K562 (cell line): ENCODE data around the gene ERBB4. TPM values are rescaled to one million over a fixed set of nuclear protein-coding genes. Genes with fewer than 3 reads are reported as not detected.

Experiments used
- ATAC-seq: fragments of 200-7000 bp; cut with Tn5 transposase; 3 replicates; pipeline ENCODE4 v1.9.1; 2020; ENCODE audit warnings: moderate library complexity
- BruUV-seq: library from RNA; stranded (reverse); fragments of 400-500 nt; replicated peaks from 2 replicates; lab custom pipeline; 2021; lab: Mats Ljungman, UMichigan
- CTCF ChIA-PET: fragments of 300-600 bp; formaldehyde crosslinking; extraction: SDS; loops from one replicate; lab custom pipeline; 2021; ENCODE audit warnings: low intra/inter-chr PET ratio; lab: Yijun Ruan, JAX
- POLR2A ChIA-PET: fragments of 300-600, 350-650 bp; sonication (Branson Sonifier 250); formaldehyde crosslinking; extraction: SDS; loops from one replicate; lab custom pipeline; 2021; ENCODE audit warnings: antibody characterized with exemption, inconsistent platforms; lab: Yijun Ruan, JAX
- DNase-seq, 4 experiments: peaks; one replicate each; pipeline versions ENCODE4 v3.0.0 to v3.0.0-alpha.2; 2011 to 2018; ENCODE audit warnings: low spot score in 3 of 4, mixed read lengths in 3 of 4; ENCODE audit errors: extremely low read depth in 1 of 4
- FAIRE-seq: peaks from 2 replicates; lab custom pipeline; 2011; peaks lifted over from hg19 to GRCh38; lab: Jason Lieb, UNC
- H2AFZ ChIP-seq: 2 replicates; pipeline ENCODE4 v1.6.0; 2011; ENCODE audit warnings: low read depth, low read length, control low read depth, inconsistent platforms
- H3K27ac ChIP-seq: fragments of 200-600 bp; 3 replicates; pipeline ENCODE4 v1.8.0; 2011; ENCODE audit warnings: low read depth, mild to moderate bottlenecking, control low read depth, inconsistent platforms, low read length, moderate library complexity, mixed read lengths; ENCODE audit errors: extremely low read depth
- H3K27me3 ChIP-seq, 2 experiments: fragments of 300-600 bp in 1 of 2; 2 replicates in 1 of 2; 3 replicates in 1 of 2; pipeline versions ENCODE4 v1.6.0 to v1.8.0; 2011; ENCODE audit warnings: inconsistent platforms in 2 of 2, low read length in 2 of 2, mild to moderate bottlenecking in 1 of 2, mixed read lengths in 1 of 2, moderate library complexity in 1 of 2; ENCODE audit not compliant: control insufficient read depth in 2 of 2, insufficient read depth in 2 of 2
- H3K36me3 ChIP-seq: fragments of 300-600 bp; 3 replicates; pipeline ENCODE4 v1.8.0; 2011; ENCODE audit warnings: mild to moderate bottlenecking, low read length, inconsistent platforms; ENCODE audit not compliant: control insufficient read depth, insufficient read depth
- H3K4me1 ChIP-seq, 2 experiments: fragments of 200-600 bp in 1 of 2; replicated peaks in 1 of 2; 2 replicates in 1 of 2; 3 replicates in 1 of 2; pipeline versions ENCODE4 v1.5.1 to v1.8.0; 2011; ENCODE audit warnings: inconsistent platforms in 2 of 2, low read length in 2 of 2, mild to moderate bottlenecking in 1 of 2, mixed read lengths in 1 of 2, moderate library complexity in 1 of 2; ENCODE audit not compliant: control insufficient read depth in 2 of 2, insufficient read depth in 2 of 2
- H3K4me2 ChIP-seq: 2 replicates; pipeline ENCODE4 v1.6.1; 2011; ENCODE audit warnings: low read length, control low read depth, inconsistent platforms, mixed read lengths; ENCODE audit not compliant: insufficient read depth
- H3K4me3 ChIP-seq: fragments of 200-600 bp; sonication (generic), shearing (Covaris generic); 2 replicates; pipeline ENCODE4 v1.5.1; 2016; ENCODE audit warnings: control low read depth, inconsistent platforms
- H3K79me2 ChIP-seq: fragments of 200-600 bp; 3 replicates; pipeline ENCODE4 v1.8.0; 2011; ENCODE audit warnings: low read length, inconsistent platforms; ENCODE audit not compliant: control insufficient read depth, insufficient read depth
- H3K9ac ChIP-seq, 2 experiments: 2 replicates each; pipeline versions ENCODE4 v1.6.0 to v1.6.1; 2011; ENCODE audit warnings: low read depth in 2 of 2, low read length in 2 of 2, control low read depth in 1 of 2, inconsistent platforms in 1 of 2, mild to moderate bottlenecking in 1 of 2, mixed read lengths in 1 of 2; ENCODE audit not compliant: insufficient read depth in 1 of 2
- H3K9me1 ChIP-seq: one replicate; pipeline ENCODE4 v1.6.0; 2011; ENCODE audit warnings: inconsistent platforms, mild to moderate bottlenecking, low read length, moderate library complexity; ENCODE audit not compliant: control insufficient read depth, insufficient read depth
- H3K9me3 ChIP-seq: replicated peaks from 2 replicates; pipeline ENCODE4 v1.5.1; 2011; ENCODE audit warnings: low read depth, low read length, inconsistent platforms; ENCODE audit not compliant: control insufficient read depth, insufficient read depth
- H4K20me1 ChIP-seq: replicated peaks from 2 replicates; pipeline ENCODE4 v1.6.1; 2011; ENCODE audit warnings: low read length, inconsistent platforms, mixed read lengths; ENCODE audit not compliant: control insufficient read depth, insufficient read depth
- ARID2 ChIP-seq: fragments of 450-650 bp; IDR thresholded peaks from 2 replicates; pipeline ENCODE4 v1.6.1; 2017; ENCODE audit warnings: antibody characterized with exemption, mild to moderate bottlenecking
- CBX2 ChIP-seq: fragments of 200-600 bp; sonication (generic); IDR thresholded peaks from one replicate; pipeline ENCODE4 v1.6.1; 2012; ENCODE audit warnings: mild to moderate bottlenecking, low read length, inconsistent platforms; ENCODE audit not compliant: insufficient read depth, poor library complexity, severe bottlenecking
- CEBPB ChIP-seq: fragments of 450-650 bp; IDR thresholded peaks from 2 replicates; pipeline ENCODE4 v1.6.1; 2016; ENCODE audit warnings: missing genetic modification characterization, missing compliant biosample characterization
- CTBP1 ChIP-seq: fragments of 450-650 bp; IDR thresholded peaks from 2 replicates; pipeline ENCODE4 v1.6.1; 2016; ENCODE audit warnings: borderline replicate concordance
- DPF2 ChIP-seq: fragments of 450-650 bp; IDR thresholded peaks from 2 replicates; pipeline ENCODE4 v1.6.1; 2016
- HDAC2 ChIP-seq: fragments of 450-650 bp; IDR thresholded peaks from 2 replicates; pipeline ENCODE4 v1.6.1; 2016; ENCODE audit warnings: mild to moderate bottlenecking
- KLF10 ChIP-seq: fragments of 250-450 bp; sonication (Bioruptor Pico); IDR thresholded peaks from 2 replicates; pipeline ENCODE4 v1.6.1; 2021; ENCODE audit warnings: matching md5 sums
- MEF2D ChIP-seq: conservative IDR thresholded peaks from 2 replicates; pipeline ENCODE4 v1.6.1; 2016; ENCODE audit warnings: low read depth, missing genetic modification characterization, missing compliant biosample characterization
- NCOA4 ChIP-seq: fragments of 450-650 bp; IDR thresholded peaks from 2 replicates; pipeline ENCODE4 v1.6.1; 2018; ENCODE audit warnings: mild to moderate bottlenecking; ENCODE audit not compliant: partially characterized antibody
- SMAD1 ChIP-seq: fragments of 150-350 bp; IDR thresholded peaks from 2 replicates; pipeline ENCODE4 v1.6.1; 2014; ENCODE audit warnings: low read length, low read depth; ENCODE audit not compliant: partially characterized antibody
- STAT5B ChIP-seq: fragments of 250-450 bp; sonication (Bioruptor Pico); IDR thresholded peaks from 2 replicates; pipeline ENCODE4 v1.8.0; 2021; ENCODE audit warnings: mild to moderate bottlenecking, inconsistent platforms
- ZBED1 ChIP-seq: IDR thresholded peaks from 2 replicates; pipeline ENCODE4 v1.6.1; 2014
- ZBTB26 ChIP-seq: fragments of 450-650 bp; formaldehyde crosslinking; IDR thresholded peaks from 2 replicates; pipeline ENCODE4 v1.4.0; 2022; ENCODE audit warnings: missing genetic modification characterization
- ZNF165 ChIP-seq: fragments of 250-450 bp; sonication (Bioruptor Pico); IDR thresholded peaks from 2 replicates; pipeline ENCODE4 v1.4.0; 2020; ENCODE audit warnings: borderline replicate concordance
- ZNF551 ChIP-seq: fragments of 250-450 bp; sonication (Bioruptor Pico); IDR thresholded peaks from 2 replicates; pipeline ENCODE4 v1.5.0; 2021; ENCODE audit warnings: mild to moderate bottlenecking, moderate library complexity
- ZNF668 ChIP-seq: fragments of 250-450 bp; sonication (Bioruptor Pico); IDR thresholded peaks from 2 replicates; pipeline ENCODE4 v1.8.0; 2022; ENCODE audit warnings: mild to moderate bottlenecking, inconsistent platforms
- ZNF764 ChIP-seq: fragments of 250-450 bp; sonication (Bioruptor Pico); IDR thresholded peaks from 2 replicates; pipeline ENCODE4 v1.4.0; 2020; ENCODE audit warnings: low read depth, mild to moderate bottlenecking, moderate library complexity
- WGBS: fragments of 100-300 bp; shearing (Covaris generic); methylation state at CpG from one replicate; pipeline ENCODE4 v1.1.6; 2016; ENCODE audit warnings: low coverage, mixed read lengths; ENCODE audit not compliant: insufficient coverage; ENCODE audit errors: missing lambda C conversion rate; 5-methylcytosine and 5-hydroxymethylcytosine counted together
- in situ Hi-C: fragments of 300-500 bp; cut with MboI; formaldehyde crosslinking; loops from 4 replicates; pipeline ENCODE4 v1.15.0; 2018; ENCODE audit warnings: inconsistent platforms, mixed read lengths
- intact Hi-C: fragments of 100-400 bp; cut with micrococcal nuclease; formaldehyde crosslinking; loops from 2 replicates; pipeline ENCODE4 v1.14.2; 2022
- polyA plus RNA-seq, 8 experiments: library from polyadenylated mRNA; depleted of rRNA in 4 of 8; stranded (reverse) in 5 of 8; unstranded in 3 of 8; fragments of >200 nt; fragmentation: Nextera tagmentation in 2 of 8; fragmentation: Illumina TruSeq in 1 of 8; extraction: Ambion mirVana in 2 of 8; extraction: Trizol in 1 of 8; gene quantifications; 2 replicates each; pipeline versions ENCODE4 v1.2.1 to v1.2.3, GENCODE V29; 2011 to 2014; ENCODE audit warnings: inconsistent platforms in 1 of 8, missing spikeins in 1 of 8
- total RNA-seq, 7 experiments: library from RNA; depleted of rRNA in 6 of 7; stranded (reverse); fragments of >200 nt in 6 of 7; fragmentation: Illumina TruSeq in 2 of 7; extraction: Trizol in 2 of 7; gene quantifications; 2 replicates each; pipeline versions ENCODE4 v1.2.1 to v1.2.3, GENCODE V29; 2011 to 2021; ENCODE audit warnings: low replicate concordance in 1 of 7
- TF ChIP-seq, protein P1 (sequence below), 2 experiments: fragments of 150-350 bp in 1 of 2; IDR thresholded peaks; 2 replicates each; pipeline ENCODE4 v1.6.1; 2012 to 2016; ENCODE audit warnings: low read depth in 2 of 2, low read length in 2 of 2, mild to moderate bottlenecking in 1 of 2, moderate library complexity in 1 of 2

ERBB4 gene
- total and polyA plus RNA-seq, 9 of the 15 experiments (the other 6 are each of a cell fraction or from before 2014, with no cell fraction given) = not detected

DNA sequence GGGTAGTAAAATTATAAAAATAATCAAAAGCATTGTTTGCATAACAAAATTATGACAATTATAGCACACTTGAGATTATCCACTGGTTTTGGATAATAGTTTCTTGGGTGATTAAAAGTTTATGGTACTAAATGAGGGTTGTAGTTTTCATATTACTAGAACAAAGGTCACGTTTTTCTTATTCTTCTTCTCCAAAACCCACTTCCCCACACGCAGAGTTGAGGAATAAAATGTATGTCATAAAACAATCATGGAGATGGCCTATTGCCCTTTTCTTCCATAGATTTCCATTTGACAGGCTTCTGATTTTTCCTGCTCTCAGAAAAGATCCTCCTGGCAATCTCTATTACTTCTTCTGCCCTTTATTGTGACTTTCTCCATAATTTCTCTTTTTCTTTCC, 863.9 kb downstream of the ERBB4 start:
- Histone ChIP-seq H3K9ac (no peak overlapping the region), H3K9me3 (no peaks in the 10 kb centered on the region), H3K4me1 (no peaks in the 10 kb centered on the region), H2AFZ (no peak overlapping the region), H3K9me1 (no peaks in the 10 kb centered on the region), H3K4me2 (no peak overlapping the region), H3K27ac (no peak overlapping the region), H3K4me3 (no peak overlapping the region), H3K36me3 (no peaks in the 10 kb centered on the region), H3K27me3 (no peaks in the 10 kb centered on the region), H3K79me2 (no peaks in the 10 kb centered on the region), H4K20me1 (no peaks in the 10 kb centered on the region)
- intact Hi-C loops (no loop called here), in situ Hi-C loops (no loop called here)
- DNase-seq = no peak
- BruUV-seq = no TSS peak
- POLR2A ChIA-PET = no interaction called here
- no peak for FAIRE-seq
- CTCF ChIA-PET = no interaction called here
- 10% methylated on average over 2 of the region's 2 CpGs for WGBS
- ATAC-seq = no peak
- TF ChIP-seq CBX2 (no peak), ZNF668 (no peak), NCOA4 (no peak), CTBP1 (no peak), DPF2 (no peak), STAT5B (no peak), ARID2 (no peak), ZBED1 (no peak), ZNF764 (CRISPR knock-in tag) (no peak), SMAD1 (no peak), ZBTB26 (CRISPR knock-in tag) (no peak), CEBPB (tag) (no peak), MEF2D (tag) (no peak), ZNF165 (no peak), KLF10 (CRISPR knock-in tag) (no peak), ZNF551 (no peak), HDAC2 (no peak)
- TF ChIP-seq, protein P1, sequence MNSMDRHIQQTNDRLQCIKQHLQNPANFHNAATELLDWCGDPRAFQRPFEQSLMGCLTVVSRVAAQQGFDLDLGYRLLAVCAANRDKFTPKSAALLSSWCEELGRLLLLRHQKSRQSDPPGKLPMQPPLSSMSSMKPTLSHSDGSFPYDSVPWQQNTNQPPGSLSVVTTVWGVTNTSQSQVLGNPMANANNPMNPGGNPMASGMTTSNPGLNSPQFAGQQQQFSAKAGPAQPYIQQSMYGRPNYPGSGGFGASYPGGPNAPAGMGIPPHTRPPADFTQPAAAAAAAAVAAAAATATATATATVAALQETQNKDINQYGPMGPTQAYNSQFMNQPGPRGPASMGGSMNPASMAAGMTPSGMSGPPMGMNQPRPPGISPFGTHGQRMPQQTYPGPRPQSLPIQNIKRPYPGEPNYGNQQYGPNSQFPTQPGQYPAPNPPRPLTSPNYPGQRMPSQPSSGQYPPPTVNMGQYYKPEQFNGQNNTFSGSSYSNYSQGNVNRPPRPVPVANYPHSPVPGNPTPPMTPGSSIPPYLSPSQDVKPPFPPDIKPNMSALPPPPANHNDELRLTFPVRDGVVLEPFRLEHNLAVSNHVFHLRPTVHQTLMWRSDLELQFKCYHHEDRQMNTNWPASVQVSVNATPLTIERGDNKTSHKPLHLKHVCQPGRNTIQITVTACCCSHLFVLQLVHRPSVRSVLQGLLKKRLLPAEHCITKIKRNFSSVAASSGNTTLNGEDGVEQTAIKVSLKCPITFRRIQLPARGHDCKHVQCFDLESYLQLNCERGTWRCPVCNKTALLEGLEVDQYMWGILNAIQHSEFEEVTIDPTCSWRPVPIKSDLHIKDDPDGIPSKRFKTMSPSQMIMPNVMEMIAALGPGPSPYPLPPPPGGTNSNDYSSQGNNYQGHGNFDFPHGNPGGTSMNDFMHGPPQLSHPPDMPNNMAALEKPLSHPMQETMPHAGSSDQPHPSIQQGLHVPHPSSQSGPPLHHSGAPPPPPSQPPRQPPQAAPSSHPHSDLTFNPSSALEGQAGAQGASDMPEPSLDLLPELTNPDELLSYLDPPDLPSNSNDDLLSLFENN (IDR thresholded peaks at IDR 0.05; ENCODE audit: low read depth in 2 of 2, low read length in 2 of 2) = no peak
